A549 (cell line): ENCODE data around the gene NEUROG2.

Experiments
- CTCF ChIP-seq: fragments of >200 bp; sonication (Bioruptor Twin); formaldehyde crosslinking; IDR thresholded peaks from 3 replicates; pipeline ENCODE4 v1.5.1; 2016
- ESRRA ChIP-seq: fragments of 150-350 bp; IDR thresholded peaks from 2 replicates; pipeline ENCODE4 v1.6.1; 2014; ENCODE audit warnings: mild to moderate bottlenecking, low read length, borderline replicate concordance
- MYC ChIP-seq: IDR thresholded peaks from 2 replicates; pipeline ENCODE4 v1.6.1; 2012; ENCODE audit warnings: mild to moderate bottlenecking, inconsistent platforms, low read length, improper control_type of control experiment, borderline replicate concordance
- PBX3 ChIP-seq: IDR thresholded peaks from 2 replicates; pipeline ENCODE4 v1.6.1; 2012
- SMC3 ChIP-seq: fragments of >200 bp; sonication (Bioruptor Twin); formaldehyde crosslinking; IDR thresholded peaks from 3 replicates; pipeline ENCODE4 v1.6.1; 2018; ENCODE audit warnings: inconsistent platforms
- SREBF2 ChIP-seq: fragments of 450-650 bp; IDR thresholded peaks from 2 replicates; pipeline ENCODE4 v1.6.1; 2014; ENCODE audit warnings: mild to moderate bottlenecking, moderate library complexity
- TFCP2L1 ChIP-seq: fragments of 250-450 bp; sonication (Bioruptor Pico); IDR thresholded peaks from 2 replicates; pipeline ENCODE4 v1.5.0; 2021; ENCODE audit warnings: mild to moderate bottlenecking
- USF2 ChIP-seq: fragments of 450-650 bp; IDR thresholded peaks from 2 replicates; pipeline ENCODE4 v1.6.1; 2014; ENCODE audit warnings: antibody characterized with exemption
- ZSCAN20 ChIP-seq: fragments of 250-450 bp; sonication (Bioruptor Pico); IDR thresholded peaks from 2 replicates; pipeline ENCODE4 v1.8.0; 2022; ENCODE audit warnings: mild to moderate bottlenecking, moderate library complexity

- TF ChIP-seq USF2: no peak
- no peak for TF ChIP-seq PBX3
- TF ChIP-seq CTCF: no peak
- TF ChIP-seq ESRRA: no peak
- TF ChIP-seq SREBF2: no peak
- TF ChIP-seq MYC: no peak
- TF ChIP-seq TFCP2L1 (CRISPR knock-in tag): no peak
- no peak for TF ChIP-seq ZSCAN20 (CRISPR knock-in tag)
- TF ChIP-seq SMC3: no peak
Observed at GRCh38 chr4:112508356-112508755, 7.6 kb downstream of the NEUROG2 start.
